ENCODE measurements around the gene AOAH.

Gene AOAH

GRCh38 chr7:36735172-36735571 is 10.9 kb upstream of the AOAH start:
- no peaks in the 10 kb centered on the region for H3K79me2 ChIP-seq (ENCODE audit: low read length)
- H3K9me2 ChIP-seq (replicated peaks; ENCODE audit: insufficient read depth, low read length): no peaks in the 10 kb centered on the region
- peaks cover 11% of the 10 kb centered on the region for H3K4me1 ChIP-seq (ENCODE audit: low read length)
- H2AFZ ChIP-seq (ENCODE audit: low read length): no peak overlapping the region
- DNase-seq: no peak
- H3K9ac ChIP-seq (ENCODE audit: low read length): no peak overlapping the region
- no peaks in the 10 kb centered on the region for H3K27me3 ChIP-seq (replicated peaks; ENCODE audit: insufficient read depth, low read length)
- TF ChIP-seq, protein P1, sequence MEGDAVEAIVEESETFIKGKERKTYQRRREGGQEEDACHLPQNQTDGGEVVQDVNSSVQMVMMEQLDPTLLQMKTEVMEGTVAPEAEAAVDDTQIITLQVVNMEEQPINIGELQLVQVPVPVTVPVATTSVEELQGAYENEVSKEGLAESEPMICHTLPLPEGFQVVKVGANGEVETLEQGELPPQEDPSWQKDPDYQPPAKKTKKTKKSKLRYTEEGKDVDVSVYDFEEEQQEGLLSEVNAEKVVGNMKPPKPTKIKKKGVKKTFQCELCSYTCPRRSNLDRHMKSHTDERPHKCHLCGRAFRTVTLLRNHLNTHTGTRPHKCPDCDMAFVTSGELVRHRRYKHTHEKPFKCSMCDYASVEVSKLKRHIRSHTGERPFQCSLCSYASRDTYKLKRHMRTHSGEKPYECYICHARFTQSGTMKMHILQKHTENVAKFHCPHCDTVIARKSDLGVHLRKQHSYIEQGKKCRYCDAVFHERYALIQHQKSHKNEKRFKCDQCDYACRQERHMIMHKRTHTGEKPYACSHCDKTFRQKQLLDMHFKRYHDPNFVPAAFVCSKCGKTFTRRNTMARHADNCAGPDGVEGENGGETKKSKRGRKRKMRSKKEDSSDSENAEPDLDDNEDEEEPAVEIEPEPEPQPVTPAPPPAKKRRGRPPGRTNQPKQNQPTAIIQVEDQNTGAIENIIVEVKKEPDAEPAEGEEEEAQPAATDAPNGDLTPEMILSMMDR (IDR thresholded peaks at IDR 0.05; ENCODE audit: low read length): no peak
- no peak for TF ChIP-seq EZH2phosphoT487 (IDR thresholded peaks at IDR 0.05; ENCODE audit: low read length)
- TF ChIP-seq EZH2 (optimal IDR thresholded peaks at IDR 0.05; ENCODE audit: low read depth, low read length): no peak
- no peaks in the 10 kb centered on the region for H4K20me1 ChIP-seq (ENCODE audit: insufficient read depth, low read length)
- H3K4me3 ChIP-seq (ENCODE audit: low read length): no peak overlapping the region
- no peaks in the 10 kb centered on the region for H3K9me3 ChIP-seq (replicated peaks; ENCODE audit: insufficient read depth, low read length)
- no peak overlapping the region for H3K4me2 ChIP-seq (ENCODE audit: low read depth, low read length)
- H3K36me3 ChIP-seq (replicated peaks; ENCODE audit: insufficient read depth, low read length): no peaks in the 10 kb centered on the region
- peaks cover 3% of the 10 kb centered on the region; the same call in 1 of the 2 replicates for H3F3A ChIP-seq (ENCODE audit: insufficient read depth, low read length)
- no peak overlapping the region for H3K27ac ChIP-seq (ENCODE audit: low read length)

GRCh38 chr7:36734731-36735130 is 10.4 kb upstream of the AOAH start:
- DNase-seq: no peak
- H3K9me3 ChIP-seq (replicated peaks; ENCODE audit: insufficient read depth, low read length): no peaks in the 10 kb centered on the region
- H3K9me2 ChIP-seq (replicated peaks; ENCODE audit: insufficient read depth, low read length): no peaks in the 10 kb centered on the region
- H2AFZ ChIP-seq (ENCODE audit: low read length): no peak overlapping the region
- no peak overlapping the region for H3K9ac ChIP-seq (ENCODE audit: low read length)
- no peak overlapping the region for H3K4me2 ChIP-seq (ENCODE audit: low read depth, low read length)
- H3K27ac ChIP-seq (ENCODE audit: low read length): no peak overlapping the region
- H3K27me3 ChIP-seq (replicated peaks; ENCODE audit: insufficient read depth, low read length): no peaks in the 10 kb centered on the region
- no peak for TF ChIP-seq EZH2phosphoT487 (IDR thresholded peaks at IDR 0.05; ENCODE audit: low read length)
- TF ChIP-seq EZH2 (optimal IDR thresholded peaks at IDR 0.05; ENCODE audit: low read depth, low read length): no peak
- TF ChIP-seq, protein P1 (IDR thresholded peaks at IDR 0.05; ENCODE audit: low read length): no peak
- H3K4me3 ChIP-seq (ENCODE audit: low read length): no peak overlapping the region
- no peaks in the 10 kb centered on the region for H4K20me1 ChIP-seq (ENCODE audit: insufficient read depth, low read length)
- peaks cover 11% of the 10 kb centered on the region for H3K4me1 ChIP-seq (ENCODE audit: low read length)
- no peaks in the 10 kb centered on the region for H3K36me3 ChIP-seq (replicated peaks; ENCODE audit: insufficient read depth, low read length)
- peaks cover 3% of the 10 kb centered on the region; the same call in 1 of the 2 replicates for H3F3A ChIP-seq (ENCODE audit: insufficient read depth, low read length)
- H3K79me2 ChIP-seq (ENCODE audit: low read length): no peaks in the 10 kb centered on the region

GRCh38 chr7:36733411-36733810 is 9.1 kb upstream of the AOAH start:
- Histone ChIP-seq H3K27me3 (replicated peaks; ENCODE audit: insufficient read depth, low read length) (no peaks in the 10 kb centered on the region), H3K27ac (ENCODE audit: low read length) (no peak overlapping the region), H2AFZ (ENCODE audit: low read length) (no peak overlapping the region), H4K20me1 (ENCODE audit: insufficient read depth, low read length) (no peaks in the 10 kb centered on the region), H3K4me1 (ENCODE audit: low read length) (peaks cover 11% of the 10 kb centered on the region), H3K9me3 (replicated peaks; ENCODE audit: insufficient read depth, low read length) (no peaks in the 10 kb centered on the region), H3K36me3 (replicated peaks; ENCODE audit: insufficient read depth, low read length) (no peaks in the 10 kb centered on the region), H3F3A (ENCODE audit: insufficient read depth, low read length) (peaks cover 3% of the 10 kb centered on the region; the same call in 1 of the 2 replicates), H3K9ac (ENCODE audit: low read length) (no peak overlapping the region), H3K9me2 (replicated peaks; ENCODE audit: insufficient read depth, low read length) (no peaks in the 10 kb centered on the region), H3K4me2 (ENCODE audit: low read depth, low read length) (no peak overlapping the region), H3K79me2 (ENCODE audit: low read length) (no peaks in the 10 kb centered on the region), H3K4me3 (ENCODE audit: low read length) (no peak overlapping the region)
- TF ChIP-seq EZH2 (optimal IDR thresholded peaks at IDR 0.05; ENCODE audit: low read depth, low read length) (no peak), EZH2phosphoT487 (IDR thresholded peaks at IDR 0.05; ENCODE audit: low read length) (no peak)
- TF ChIP-seq, protein P1 (IDR thresholded peaks at IDR 0.05; ENCODE audit: low read length): no peak
- DNase-seq: no peak
